HepG2 (cell line): Measurements from ENCODE around the gene MAST1. TPM values are rescaled to one million over a fixed set of nuclear protein-coding genes. Genes with fewer than 3 reads are reported as not detected.

Experiments used
- AFF4 ChIP-seq: sonication (generic); formaldehyde crosslinking; IDR thresholded peaks from 2 replicates; pipeline ENCODE4 v1.4.0; 2020; ENCODE audit warnings: missing genetic modification reagents
- NR2F6 ChIP-seq, 2 experiments: IDR thresholded peaks; 2 replicates each; pipeline ENCODE4 v1.6.1; 2016; ENCODE audit warnings: antibody characterized with exemption in 1 of 2, mild to moderate bottlenecking in 1 of 2
- PHB2 ChIP-seq: fragments of 450-650 bp; IDR thresholded peaks from 2 replicates; pipeline ENCODE4 v1.6.1; 2018; ENCODE audit not compliant: partially characterized antibody
- PRPF4 ChIP-seq: fragments of 200-400 bp; formaldehyde crosslinking; IDR thresholded peaks from 2 replicates; pipeline ENCODE4 v1.6.1; 2016; ENCODE audit warnings: low read length, low read depth; ENCODE audit not compliant: poor library complexity, severe bottlenecking
- TAF1 ChIP-seq: sonication (generic); formaldehyde crosslinking; IDR thresholded peaks from 2 replicates; pipeline ENCODE4 v1.4.0; 2020; ENCODE audit warnings: missing genetic modification reagents
- ZEB1 ChIP-seq: IDR thresholded peaks from 2 replicates; pipeline ENCODE4 v1.6.1; 2012; ENCODE audit warnings: mild to moderate bottlenecking, low read depth, inconsistent platforms; ENCODE audit not compliant: insufficient replicate concordance
- ZNF12 ChIP-seq: sonication (generic); formaldehyde crosslinking; IDR thresholded peaks from 2 replicates; pipeline ENCODE4 v1.5.0; 2020; ENCODE audit warnings: missing genetic modification reagents
- ZNF567 ChIP-seq: sonication (generic); formaldehyde crosslinking; IDR thresholded peaks from 2 replicates; pipeline ENCODE4 v1.8.1; 2023; ENCODE audit warnings: mild to moderate bottlenecking, missing genetic modification reagents, borderline replicate concordance
- ZNF747 ChIP-seq: sonication (generic); formaldehyde crosslinking; IDR thresholded peaks from 2 replicates; pipeline ENCODE4 v1.8.1; 2023; ENCODE audit warnings: missing genetic modification reagents, mild to moderate bottlenecking, borderline replicate concordance
- polyA plus RNA-seq, 8 experiments: library from polyadenylated mRNA; depleted of rRNA in 3 of 8; stranded (reverse) in 7 of 8; unstranded in 1 of 8; fragments of >200 nt; fragmentation: Illumina TruSeq in 4 of 8; extraction: Trizol in 4 of 8; gene quantifications; 2 replicates each; pipeline versions ENCODE4 v1.2.1 to v1.2.3, GENCODE V29; 2011 to 2016; ENCODE audit warnings: low read depth in 4 of 8, missing spikeins in 1 of 8, mixed read lengths in 1 of 8; ENCODE audit not compliant: insufficient read depth in 1 of 8
- total RNA-seq, 5 experiments: library from RNA; depleted of rRNA; stranded (reverse); fragments of >200 nt; fragmentation: Illumina TruSeq; extraction: Trizol; gene quantifications; 2 replicates each; pipeline ENCODE4 v1.2.3, GENCODE V29; 2016; ENCODE audit warnings: low read depth in 1 of 5
- TF ChIP-seq, protein P1 (sequence below): sonication (generic); formaldehyde crosslinking; IDR thresholded peaks from 2 replicates; pipeline ENCODE4 v1.9.0; 2022; ENCODE audit warnings: low read depth, missing genetic modification reagents
- TF ChIP-seq, protein P2 (sequence below): sonication (generic); formaldehyde crosslinking; IDR thresholded peaks from 2 replicates; pipeline ENCODE4 v1.4.0; 2020; ENCODE audit warnings: mild to moderate bottlenecking, missing genetic modification reagents
- TF ChIP-seq, protein P3 (sequence below): sonication (generic); formaldehyde crosslinking; IDR thresholded peaks from 2 replicates; pipeline ENCODE4 v1.4.0; 2020; ENCODE audit warnings: mild to moderate bottlenecking, low read depth, missing genetic modification reagents
- TF ChIP-seq, protein P4 (sequence below): sonication (generic); formaldehyde crosslinking; IDR thresholded peaks from 2 replicates; pipeline ENCODE4 v1.8.1; 2023; ENCODE audit warnings: mild to moderate bottlenecking, missing genetic modification reagents
- TF ChIP-seq, protein P5 (sequence below): IDR thresholded peaks from 2 replicates; pipeline ENCODE4 v1.6.1; 2012; ENCODE audit warnings: inconsistent platforms
- TF ChIP-seq, protein P6 (sequence below): IDR thresholded peaks from 2 replicates; pipeline ENCODE4 v1.6.1; 2016; ENCODE audit warnings: low read depth, borderline replicate concordance
- TF ChIP-seq, protein P7 (sequence below): sonication (generic); formaldehyde crosslinking; IDR thresholded peaks from 2 replicates; pipeline ENCODE4 v1.4.0; 2020; ENCODE audit warnings: missing genetic modification reagents

MAST1 gene
- total and polyA plus RNA-seq, 2 of the 13 experiments (the other 11 are each of a cell fraction or from before 2014, with no cell fraction given) = 0.73 to 4.7 TPM

- TF ChIP-seq, protein P1, sequence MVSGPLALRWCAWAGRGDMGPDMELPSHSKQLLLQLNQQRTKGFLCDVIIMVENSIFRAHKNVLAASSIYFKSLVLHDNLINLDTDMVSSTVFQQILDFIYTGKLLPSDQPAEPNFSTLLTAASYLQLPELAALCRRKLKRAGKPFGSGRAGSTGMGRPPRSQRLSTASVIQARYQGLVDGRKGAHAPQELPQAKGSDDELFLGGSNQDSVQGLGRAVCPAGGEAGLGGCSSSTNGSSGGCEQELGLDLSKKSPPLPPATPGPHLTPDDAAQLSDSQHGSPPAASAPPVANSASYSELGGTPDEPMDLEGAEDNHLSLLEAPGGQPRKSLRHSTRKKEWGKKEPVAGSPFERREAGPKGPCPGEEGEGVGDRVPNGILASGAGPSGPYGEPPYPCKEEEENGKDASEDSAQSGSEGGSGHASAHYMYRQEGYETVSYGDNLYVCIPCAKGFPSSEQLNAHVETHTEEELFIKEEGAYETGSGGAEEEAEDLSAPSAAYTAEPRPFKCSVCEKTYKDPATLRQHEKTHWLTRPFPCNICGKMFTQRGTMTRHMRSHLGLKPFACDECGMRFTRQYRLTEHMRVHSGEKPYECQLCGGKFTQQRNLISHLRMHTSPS (CRISPR knock-in tag) = no peak
- TF ChIP-seq, protein P2, sequence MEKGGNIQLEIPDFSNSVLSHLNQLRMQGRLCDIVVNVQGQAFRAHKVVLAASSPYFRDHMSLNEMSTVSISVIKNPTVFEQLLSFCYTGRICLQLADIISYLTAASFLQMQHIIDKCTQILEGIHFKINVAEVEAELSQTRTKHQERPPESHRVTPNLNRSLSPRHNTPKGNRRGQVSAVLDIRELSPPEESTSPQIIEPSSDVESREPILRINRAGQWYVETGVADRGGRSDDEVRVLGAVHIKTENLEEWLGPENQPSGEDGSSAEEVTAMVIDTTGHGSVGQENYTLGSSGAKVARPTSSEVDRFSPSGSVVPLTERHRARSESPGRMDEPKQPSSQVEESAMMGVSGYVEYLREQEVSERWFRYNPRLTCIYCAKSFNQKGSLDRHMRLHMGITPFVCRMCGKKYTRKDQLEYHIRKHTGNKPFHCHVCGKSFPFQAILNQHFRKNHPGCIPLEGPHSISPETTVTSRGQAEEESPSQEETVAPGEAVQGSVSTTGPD = no peak
- TF ChIP-seq TAF1 (CRISPR knock-in tag) = no peak
- TF ChIP-seq, protein P3, sequence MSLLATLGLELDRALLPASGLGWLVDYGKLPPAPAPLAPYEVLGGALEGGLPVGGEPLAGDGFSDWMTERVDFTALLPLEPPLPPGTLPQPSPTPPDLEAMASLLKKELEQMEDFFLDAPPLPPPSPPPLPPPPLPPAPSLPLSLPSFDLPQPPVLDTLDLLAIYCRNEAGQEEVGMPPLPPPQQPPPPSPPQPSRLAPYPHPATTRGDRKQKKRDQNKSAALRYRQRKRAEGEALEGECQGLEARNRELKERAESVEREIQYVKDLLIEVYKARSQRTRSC = no peak
- TF ChIP-seq ZNF12 (CRISPR knock-in tag) = no peak
- no peak for TF ChIP-seq ZNF567 (CRISPR knock-in tag)
- TF ChIP-seq ZNF747 (CRISPR knock-in tag) = no peak
- no peak for TF ChIP-seq PRPF4
- TF ChIP-seq, protein P4, sequence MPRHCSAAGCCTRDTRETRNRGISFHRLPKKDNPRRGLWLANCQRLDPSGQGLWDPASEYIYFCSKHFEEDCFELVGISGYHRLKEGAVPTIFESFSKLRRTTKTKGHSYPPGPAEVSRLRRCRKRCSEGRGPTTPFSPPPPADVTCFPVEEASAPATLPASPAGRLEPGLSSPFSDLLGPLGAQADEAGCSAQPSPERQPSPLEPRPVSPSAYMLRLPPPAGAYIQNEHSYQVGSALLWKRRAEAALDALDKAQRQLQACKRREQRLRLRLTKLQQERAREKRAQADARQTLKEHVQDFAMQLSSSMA (CRISPR knock-in tag) = 0 out of 2 replicates have a peak, but pooled peaks have one; percentile 23
- no peak for TF ChIP-seq PHB2
- TF ChIP-seq AFF4 (CRISPR knock-in tag) = no peak
- TF ChIP-seq, protein P5, sequence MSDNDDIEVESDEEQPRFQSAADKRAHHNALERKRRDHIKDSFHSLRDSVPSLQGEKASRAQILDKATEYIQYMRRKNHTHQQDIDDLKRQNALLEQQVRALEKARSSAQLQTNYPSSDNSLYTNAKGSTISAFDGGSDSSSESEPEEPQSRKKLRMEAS = peak; percentile 82
- TF ChIP-seq, protein P6, sequence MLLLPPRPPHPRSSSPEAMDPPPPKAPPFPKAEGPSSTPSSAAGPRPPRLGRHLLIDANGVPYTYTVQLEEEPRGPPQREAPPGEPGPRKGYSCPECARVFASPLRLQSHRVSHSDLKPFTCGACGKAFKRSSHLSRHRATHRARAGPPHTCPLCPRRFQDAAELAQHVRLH (CRISPR knock-in tag) = 0 out of 2 replicates have a peak, but pooled peaks have one; percentile 35
- TF ChIP-seq ZEB1 = peak; percentile 88
- no peak for TF ChIP-seq NR2F6 (IDR thresholded peaks at IDR 0.05)
- no peak for TF ChIP-seq NR2F6 (CRISPR knock-in tag; IDR thresholded peaks at IDR 0.05)
- TF ChIP-seq, protein P7, sequence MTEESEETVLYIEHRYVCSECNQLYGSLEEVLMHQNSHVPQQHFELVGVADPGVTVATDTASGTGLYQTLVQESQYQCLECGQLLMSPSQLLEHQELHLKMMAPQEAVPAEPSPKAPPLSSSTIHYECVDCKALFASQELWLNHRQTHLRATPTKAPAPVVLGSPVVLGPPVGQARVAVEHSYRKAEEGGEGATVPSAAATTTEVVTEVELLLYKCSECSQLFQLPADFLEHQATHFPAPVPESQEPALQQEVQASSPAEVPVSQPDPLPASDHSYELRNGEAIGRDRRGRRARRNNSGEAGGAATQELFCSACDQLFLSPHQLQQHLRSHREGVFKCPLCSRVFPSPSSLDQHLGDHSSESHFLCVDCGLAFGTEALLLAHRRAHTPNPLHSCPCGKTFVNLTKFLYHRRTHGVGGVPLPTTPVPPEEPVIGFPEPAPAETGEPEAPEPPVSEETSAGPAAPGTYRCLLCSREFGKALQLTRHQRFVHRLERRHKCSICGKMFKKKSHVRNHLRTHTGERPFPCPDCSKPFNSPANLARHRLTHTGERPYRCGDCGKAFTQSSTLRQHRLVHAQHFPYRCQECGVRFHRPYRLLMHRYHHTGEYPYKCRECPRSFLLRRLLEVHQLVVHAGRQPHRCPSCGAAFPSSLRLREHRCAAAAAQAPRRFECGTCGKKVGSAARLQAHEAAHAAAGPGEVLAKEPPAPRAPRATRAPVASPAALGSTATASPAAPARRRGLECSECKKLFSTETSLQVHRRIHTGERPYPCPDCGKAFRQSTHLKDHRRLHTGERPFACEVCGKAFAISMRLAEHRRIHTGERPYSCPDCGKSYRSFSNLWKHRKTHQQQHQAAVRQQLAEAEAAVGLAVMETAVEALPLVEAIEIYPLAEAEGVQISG (CRISPR knock-in tag) = no peak
Observed at GRCh38 chr19:12884926-12885748, 46.8 kb downstream of the MAST1 start (continued).
